UCSD-AML1 (cell line): ENCODE measurements around the gene GADL1.

Experiments
- DNase-seq: peaks from one replicate; lab custom pipeline; 2025; ENCODE audit not compliant: unreplicated experiment; lab: John Stamatoyannopoulos, UW

GADL1 gene

DNA sequence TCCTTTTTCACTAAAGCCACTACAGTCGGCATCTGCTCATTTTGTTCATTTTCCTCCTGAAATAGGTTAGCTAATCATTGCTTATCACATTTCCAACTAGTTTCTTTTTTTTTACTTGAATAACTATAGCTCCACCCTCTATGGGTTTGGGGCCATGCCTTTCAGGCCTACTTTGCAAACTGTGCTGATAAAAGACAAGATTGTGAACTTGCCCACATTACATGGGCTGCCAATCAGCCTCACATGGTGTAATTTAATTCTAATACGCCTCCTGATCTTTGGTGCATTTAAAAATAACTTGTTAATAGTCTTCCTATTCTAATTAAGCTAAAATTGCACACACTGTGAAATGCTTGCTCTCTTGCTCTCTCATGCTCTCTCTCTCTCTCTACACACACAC lies 197.6 kb downstream of the GADL1 start:
- DNase-seq, result no peak

- DNase-seq, result no peak
Observed at GRCh38 chr3:30696403-30696819, 198.1 kb downstream of the GADL1 start.

DNA sequence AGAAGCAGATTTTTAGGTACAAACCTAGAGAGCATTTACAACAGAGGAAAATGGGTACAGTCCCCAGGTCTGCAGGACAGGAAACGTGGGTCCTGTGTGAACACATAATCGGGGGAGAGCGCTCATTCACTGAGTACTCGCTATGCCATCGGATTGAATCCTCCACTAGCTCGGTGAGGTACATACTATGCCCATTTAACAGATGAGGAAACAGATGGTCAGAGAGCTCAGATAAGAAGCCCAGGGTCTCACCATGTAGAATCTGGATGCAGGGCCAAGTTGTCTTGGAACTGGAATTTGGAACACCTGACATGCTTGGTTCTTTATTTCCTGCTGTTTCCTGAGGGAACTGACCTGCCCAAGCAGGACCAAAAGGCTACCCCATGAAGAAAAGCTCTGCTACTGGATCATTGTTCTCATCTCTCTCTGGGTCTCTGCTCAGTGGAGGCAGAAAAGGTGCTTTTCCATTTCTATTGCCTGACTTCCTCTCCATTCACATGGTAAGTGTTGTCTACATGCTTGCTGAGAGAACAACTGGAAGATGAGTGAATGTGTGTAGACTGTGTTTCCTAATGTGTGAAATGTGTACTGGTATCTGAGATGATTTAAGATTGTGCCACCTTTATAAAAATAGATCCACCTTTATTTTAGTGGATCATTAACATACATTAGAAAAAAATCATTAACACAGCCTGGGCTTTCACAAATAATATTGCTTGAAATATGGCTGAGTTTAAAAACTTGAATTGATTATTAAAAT lies 199.0 kb downstream of the GADL1 start:
- no peak for DNase-seq

- DNase-seq, result no peak
Observed at GRCh38 chr3:30694668-30695067, 199.8 kb downstream of the GADL1 start.

- no peak for DNase-seq
Observed at GRCh38 chr3:30694148-30694547, 200.3 kb downstream of the GADL1 start.

DNA sequence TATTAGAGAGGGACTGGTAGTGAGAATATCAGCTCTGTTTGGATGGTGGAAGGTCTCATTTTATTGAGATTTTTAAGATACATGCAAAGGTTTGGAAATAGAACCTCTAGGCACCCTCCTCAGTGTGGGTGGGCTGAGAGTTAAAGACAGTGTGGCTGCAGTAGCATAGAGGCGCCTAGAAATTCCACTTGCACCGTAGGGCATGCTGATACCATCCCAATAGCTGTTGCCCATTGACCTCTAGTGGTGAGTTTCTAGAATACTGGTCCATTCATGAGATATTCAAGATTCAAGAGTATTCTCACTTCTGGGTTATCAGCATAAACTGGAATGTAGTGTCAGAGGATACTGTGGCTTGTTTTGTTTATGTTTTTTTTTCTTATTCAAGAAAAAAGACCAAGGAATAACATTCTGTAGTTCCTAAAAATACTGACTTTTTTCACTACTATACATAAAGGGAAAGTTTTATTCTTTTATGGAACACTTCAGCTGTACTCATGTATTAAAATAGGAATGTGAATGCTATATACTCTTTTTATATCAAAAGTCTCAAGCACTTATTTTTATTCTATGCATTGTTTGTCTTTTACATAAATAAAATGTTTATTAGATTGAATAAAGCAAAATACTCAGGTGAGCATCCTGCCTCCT lies 200.9 kb downstream of the GADL1 start:
- DNase-seq, result peak; percentile 23

GRCh38 chr3:30692498-30693130 lies 201.8 kb downstream of the GADL1 start:
- DNase-seq, result no peak

GRCh38 chr3:30691944-30692343 lies 202.5 kb downstream of the GADL1 start:
- DNase-seq, result no peak

DNA sequence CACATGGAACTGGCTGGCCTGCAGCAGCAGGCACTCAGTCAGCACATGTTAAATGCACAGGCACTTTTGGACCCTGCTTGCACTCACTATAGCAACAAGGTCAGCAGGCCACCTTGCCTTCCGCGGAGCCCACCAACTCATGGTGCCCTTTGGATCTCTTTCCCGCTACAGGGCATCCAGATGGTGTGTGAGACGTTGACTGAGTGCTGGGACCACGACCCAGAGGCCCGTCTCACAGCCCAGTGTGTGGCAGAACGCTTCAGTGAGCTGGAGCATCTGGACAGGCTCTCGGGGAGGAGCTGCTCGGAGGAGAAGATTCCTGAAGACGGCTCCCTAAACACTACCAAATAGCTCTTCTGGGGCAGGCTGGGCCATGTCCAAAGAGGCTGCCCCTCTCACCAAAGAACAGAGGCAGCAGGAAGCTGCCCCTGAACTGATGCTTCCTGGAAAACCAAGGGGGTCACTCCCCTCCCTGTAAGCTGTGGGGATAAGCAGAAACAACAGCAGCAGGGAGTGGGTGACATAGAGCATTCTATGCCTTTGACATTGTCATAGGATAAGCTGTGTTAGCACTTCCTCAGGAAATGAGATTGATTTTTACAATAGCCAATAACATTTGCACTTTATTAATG lies 203.1 kb downstream of the GADL1 start:
- no peak for DNase-seq

DNA sequence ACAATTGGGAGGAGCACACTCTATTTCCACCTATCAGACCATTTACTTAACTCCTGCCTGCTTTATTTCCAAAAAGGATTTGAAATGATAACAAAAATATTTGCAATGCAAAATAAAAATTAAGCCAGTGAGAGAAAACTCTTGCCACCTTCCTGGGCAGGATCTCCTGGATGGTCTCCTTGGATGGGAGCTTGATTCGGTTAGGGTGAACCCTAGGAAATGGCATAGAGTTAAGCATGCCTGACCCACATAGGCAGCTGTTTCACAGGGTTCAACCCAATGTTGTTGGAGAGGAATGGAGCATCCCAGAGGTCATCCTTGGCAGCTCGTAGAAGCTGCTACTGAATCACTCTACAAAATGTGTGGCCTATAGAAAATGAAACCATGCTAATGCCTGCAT lies 204.3 kb downstream of the GADL1 start:
- no peak for DNase-seq

- no peak for DNase-seq
Observed at GRCh38 chr3:30688776-30689641, 205.5 kb downstream of the GADL1 start.

DNA sequence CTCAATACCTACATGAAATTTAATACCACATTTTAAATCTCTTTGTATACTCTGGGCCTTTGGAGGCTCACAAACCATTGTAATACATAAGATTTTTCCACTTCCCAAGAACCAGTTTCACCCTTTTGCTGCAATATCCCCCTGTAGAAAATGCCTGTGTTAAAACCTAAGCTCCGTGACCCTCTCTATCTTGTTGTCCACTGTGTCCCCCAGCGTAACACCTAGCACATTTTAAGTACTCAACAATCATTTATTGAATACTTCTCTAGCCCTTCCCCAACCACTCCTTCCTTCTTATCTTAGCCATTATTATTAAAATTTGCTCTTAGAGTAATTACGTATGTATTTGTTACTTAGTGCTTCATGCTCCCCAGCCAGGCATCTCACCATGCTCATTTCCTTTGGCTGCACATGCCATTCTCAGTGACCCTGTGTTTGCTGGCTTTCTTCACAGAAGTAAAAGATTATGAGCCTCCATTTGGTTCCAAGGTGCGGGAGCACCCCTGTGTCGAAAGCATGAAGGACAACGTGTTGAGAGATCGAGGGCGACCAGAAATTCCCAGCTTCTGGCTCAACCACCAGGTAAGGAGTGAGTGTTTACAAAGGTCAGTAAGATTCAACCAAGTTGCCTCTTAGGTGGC lies 206.4 kb downstream of the GADL1 start:
- no peak for DNase-seq

DNA sequence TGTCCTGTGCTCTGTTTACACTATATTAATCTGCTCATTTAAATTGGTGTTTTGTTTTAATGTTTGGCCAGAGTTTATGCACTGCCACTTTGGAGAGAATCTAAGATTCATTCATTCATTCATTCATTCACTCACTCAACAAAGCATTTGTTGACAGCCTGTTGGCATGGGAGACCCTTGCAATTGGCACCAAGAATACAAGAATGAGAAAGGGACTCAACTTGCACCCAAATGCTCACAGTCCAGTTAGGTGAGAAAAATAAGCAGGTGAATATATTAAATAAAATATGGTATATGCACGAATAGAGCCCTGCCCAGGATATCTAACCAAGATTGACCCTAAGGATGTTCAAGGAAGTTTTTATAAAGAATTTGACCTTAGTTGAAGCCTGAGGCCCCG lies 207.7 kb downstream of the GADL1 start:
- no peak for DNase-seq

- DNase-seq, result no peak
Observed at GRCh38 chr3:30686176-30686575, 208.3 kb downstream of the GADL1 start.

DNA sequence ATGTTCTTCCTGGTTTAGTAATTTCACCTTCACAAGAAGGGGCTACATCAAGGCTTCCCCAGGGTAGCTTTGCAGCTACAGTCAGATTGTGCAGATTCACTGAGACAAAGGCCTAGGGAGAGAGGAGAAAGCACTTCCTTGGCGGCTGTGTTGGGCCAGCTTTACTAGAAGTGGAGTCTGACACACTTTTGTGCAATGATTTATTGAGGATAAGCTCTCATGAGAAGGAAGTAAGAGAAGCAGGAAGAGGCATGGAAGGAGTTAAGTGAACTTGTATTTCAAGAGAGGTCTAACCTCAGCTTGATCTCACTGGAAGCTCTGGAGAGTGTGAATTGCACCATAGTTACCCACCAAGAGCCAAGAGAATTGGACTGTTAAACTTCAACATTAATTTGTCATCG lies 209.2 kb downstream of the GADL1 start:
- no peak for DNase-seq

DNA sequence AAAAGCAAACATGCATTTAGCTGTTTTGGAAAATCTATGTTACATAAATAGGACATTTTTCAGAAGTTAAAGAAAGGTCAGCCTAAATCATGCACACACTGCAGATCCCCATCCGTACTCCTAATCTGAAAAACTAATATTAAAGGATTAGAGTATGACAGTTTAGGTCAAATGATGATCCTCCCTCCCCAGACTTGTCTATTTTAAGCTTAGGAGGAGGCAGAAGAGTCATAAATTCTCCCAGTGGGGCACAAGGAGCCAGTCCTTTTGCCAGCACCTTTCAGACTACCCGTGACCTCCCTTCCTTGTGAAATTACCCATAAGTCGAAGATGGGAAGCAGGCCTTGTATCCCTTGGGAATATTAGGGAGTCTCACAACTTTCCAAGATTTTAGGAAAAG lies 210.1 kb downstream of the GADL1 start:
- DNase-seq, result no peak

- no peak for DNase-seq
Observed at GRCh38 chr3:30683769-30684168, 210.7 kb downstream of the GADL1 start.

DNA sequence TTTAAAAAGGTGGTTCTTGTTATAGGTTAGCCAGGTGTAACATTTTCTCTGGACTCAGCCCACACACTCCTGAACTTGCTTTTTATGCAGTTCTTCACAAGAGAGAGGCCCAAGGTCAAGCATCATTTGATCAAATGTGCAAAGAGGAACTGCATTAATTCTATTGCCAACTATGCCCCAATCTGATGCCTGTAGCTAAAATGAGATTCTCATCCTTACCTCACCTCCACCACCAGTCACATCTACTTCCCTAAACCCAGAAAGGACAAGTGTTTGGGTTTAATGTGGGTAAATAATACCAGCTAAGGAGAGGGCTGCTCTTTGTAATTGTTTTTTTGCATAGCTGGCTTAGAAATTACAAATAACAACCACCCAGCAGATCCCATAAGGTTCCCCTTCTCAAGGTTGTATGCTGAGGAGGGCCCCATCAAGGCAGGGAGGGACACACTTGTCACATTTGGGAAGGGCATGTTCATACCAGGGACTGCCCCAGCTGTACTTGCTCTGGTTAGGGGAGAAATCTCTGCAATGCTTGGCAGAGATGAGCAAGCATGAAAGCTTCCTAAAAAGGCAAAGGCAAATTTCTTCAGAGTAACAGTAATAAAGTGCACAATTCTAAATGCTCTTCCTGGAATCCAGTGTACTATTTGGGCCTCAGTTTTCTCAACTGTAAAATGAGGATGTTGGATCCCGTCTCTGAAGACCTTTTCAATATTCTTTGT lies 211.9 kb downstream of the GADL1 start:
- DNase-seq, result no peak

- DNase-seq, result peak; percentile 23
Observed at GRCh38 chr3:30681649-30682211, 212.7 kb downstream of the GADL1 start.
